Stimulated activated CD8-positive, alpha-beta memory T cell treated with anti-CD3 and anti-CD28 coated beads, Interleukin-12 subunit alpha, Interleukin-12 subunit beta, amount 100 ng/mL, for 4 hours (primary cell): ENCODE measurements around the gene ATL1.
A peak's percentile ranks its signal among the peaks of the same experiment; 100 is the strongest.

Experiments
- DNase-seq: peaks from one replicate; pipeline ENCODE4 v3.0.0-alpha.2; 2020; ENCODE audit warnings: low read depth

The ATL1 gene

DNA sequence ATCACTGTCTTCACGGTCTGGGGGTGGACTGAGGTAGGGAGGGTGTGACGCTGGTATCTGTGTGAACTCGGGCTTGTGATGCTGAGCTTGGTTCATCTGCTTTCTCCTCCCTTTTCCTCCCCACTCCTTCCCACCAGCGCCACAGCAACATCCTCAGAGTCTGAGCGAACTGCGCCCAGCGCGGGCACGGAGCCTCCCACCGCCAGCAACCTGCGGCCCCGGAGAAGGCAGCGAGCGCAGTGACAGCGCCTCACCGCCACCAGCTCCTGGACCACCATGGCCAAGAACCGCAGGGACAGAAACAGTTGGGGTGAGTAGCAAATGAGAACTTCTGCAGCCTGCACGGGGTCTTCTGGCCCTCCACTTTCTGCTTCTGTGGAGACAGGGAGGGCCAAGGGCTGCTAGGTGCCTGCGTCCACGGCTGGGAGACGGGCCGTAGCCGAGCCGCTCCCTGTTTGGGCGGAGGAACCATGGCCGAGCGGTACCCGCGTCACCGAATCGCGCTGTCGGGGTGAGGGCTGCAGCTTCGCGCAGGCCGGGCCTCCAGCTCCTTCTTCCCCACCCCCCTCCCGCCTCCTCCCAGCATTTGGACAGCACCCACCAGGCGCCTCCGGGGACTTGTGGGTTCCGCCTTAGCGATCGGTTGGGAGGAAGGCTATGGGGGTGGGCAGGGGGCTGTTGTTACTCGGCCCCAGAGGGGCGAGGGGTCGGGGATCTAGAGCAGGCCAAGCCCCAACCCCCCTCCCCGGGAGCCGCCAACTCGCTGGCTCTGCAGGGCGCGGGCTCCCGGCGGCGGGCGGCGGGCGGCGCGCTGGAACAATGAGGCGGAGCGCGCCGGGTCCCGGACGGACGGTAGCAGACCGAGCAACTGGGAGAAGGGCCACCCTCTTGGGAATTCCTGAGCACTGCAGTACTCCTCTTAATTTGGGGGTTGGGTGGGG lies at the start of gene ATL1:
ATL1 (plus strand) TSS at position 156 of the 941 bp plus-strand sequence; CDS start at position 277, 121 bp downstream.
- DNase-seq: peak; percentile 1

DNA sequence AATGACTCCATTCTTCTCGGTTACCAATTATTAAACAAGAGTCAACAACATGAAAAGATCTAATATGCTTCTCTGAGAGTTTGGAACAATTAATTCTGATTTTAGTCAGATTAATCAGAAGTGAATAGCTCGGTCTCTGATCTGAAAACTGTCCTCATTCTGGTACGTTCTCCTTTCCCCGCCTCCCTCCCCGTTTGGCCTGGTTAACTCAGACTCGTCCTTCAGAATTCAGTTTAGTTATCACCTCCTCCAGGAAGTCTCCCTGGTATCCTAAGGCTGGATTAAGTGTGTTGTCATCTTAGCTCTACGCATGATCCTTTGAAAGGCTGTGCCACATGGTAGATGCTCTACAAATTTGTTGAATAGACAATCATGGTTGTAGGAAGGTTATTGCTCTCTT lies 49.8 kb upstream of the ATL1 start:
- DNase-seq: no peak

DNA sequence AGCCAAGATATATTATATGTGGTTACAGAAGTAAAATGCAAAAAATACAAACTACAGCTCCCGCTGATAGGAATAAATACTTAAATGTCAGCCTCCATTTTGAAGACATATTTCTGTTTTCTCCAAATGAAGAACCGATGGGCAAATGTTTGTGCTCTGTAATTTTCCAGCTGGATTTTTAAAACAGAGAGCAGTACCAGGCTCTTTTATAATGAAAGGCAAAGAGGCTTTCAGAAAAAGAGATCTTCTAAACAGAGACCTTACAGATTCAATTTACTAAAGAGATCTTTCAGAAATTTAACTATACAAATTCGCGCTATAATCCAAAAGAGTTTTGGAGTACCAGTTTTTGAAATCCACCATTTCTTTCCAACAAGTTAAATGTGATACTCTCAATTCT lies 47.5 kb upstream of the ATL1 start:
- no peak for DNase-seq

DNA sequence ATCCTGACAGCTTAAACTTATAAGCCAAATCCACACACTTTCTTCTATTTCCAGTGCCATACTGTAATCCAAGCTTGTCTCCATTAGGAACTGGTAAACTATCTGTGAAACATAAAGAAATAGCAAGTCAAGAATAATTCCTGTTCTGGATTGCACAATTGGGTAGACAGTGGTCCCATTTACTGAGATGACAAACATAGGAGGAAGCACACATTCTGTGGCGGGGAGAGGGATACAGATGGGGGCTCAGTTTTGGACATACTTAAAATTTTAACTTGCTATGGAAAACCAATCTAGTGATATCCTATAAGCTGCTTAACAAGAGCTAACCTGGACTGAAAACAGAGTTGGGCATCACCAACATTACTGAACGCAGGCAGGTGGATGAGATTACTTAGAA lies 43.9 kb upstream of the ATL1 start:
- DNase-seq: no peak

DNA sequence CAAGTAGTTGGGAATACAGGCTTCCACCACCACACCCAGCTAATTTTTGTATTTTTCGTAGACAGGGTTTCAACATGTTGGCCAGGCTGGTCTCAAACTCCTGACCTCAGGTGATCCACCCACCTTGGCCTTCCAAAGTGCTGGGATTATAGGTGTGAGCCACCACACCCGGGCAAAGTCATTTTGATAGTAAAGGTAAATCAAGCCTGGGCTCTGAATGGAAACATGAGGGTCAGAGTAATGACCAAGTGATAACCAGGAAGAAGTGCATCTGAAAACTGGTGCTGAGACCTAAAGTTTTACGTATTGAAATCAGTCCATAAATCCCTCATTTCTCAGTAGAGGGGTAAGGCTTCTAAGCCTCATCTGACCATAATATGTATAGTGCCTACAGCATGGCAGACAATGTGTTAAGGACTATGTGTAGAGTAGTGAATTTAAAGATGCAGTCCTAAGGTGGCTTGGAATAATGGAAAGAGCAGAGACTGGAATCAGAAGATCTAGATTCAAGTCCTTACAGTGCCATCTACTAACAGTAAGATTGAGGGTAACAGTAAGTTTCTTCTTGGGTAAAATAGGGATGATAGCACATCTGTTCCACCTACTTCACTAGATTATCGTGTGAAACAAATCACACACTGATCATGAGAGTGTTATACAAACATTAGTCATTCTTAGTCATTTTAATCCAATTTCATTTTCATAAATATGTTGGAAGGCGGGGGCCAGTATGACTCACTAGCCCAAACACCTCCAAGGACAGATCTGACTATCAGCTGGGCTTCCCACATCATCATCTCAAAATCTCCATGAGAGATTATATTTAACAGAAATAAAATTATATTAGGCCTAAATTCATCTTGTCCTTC lies 38.8 kb upstream of the ATL1 start:
- DNase-seq: peak; percentile 25

DNA sequence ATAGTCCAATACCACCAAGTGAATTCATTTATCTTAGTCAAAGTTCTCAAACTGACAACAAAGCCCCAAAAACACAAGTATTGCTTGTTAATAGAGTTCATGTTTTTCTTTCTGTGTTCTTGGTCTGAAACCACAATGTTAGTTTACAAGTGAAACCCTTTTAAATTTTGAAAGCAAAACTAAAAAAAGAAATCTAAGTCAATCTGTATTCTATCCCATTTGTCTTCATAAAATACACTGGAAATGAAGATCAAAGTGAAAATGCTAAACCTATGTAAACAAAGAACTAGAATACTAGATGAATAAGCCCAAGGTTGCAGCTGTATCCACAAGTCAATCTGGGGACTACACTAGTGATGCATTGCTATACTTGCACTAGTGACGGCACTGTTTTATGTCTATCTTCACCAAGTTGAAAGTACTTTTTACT lies 38.0 kb upstream of the ATL1 start:
- no peak for DNase-seq

DNA sequence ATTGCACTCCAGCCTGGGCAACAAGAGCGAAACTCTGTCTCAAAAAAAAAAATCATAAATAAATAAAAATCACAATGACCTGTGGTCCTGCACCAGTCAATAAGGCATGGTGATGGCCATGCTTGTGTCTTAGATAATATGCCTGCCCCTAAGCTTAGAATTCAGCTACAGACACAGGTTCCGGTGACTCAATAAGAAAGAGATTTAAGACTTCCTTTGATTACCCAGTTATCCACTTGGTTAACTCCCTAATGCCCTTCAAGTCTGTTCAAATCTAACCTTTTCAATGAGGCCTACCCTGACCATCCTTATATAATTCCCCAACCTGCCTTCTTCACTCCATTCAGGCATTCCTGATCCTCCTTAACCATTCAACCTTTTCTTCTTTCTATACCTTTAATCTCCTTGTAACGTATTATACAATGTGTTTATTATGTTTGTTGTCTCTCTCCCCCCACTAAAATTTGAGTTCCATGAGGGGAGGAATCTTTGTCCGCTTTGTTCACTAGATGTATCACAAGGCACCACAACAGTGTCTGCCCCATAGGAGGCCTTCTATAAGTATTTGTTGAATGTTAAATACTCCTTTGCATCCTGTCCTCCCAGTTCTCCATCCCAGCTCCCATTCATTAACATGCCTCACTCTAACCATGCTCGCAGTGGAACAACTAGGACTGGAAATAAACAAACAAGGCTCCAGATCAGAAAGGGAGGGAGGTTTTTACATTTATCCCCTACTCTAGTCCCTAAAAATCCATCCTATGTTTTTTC lies 36.5 kb upstream of the ATL1 start:
- no peak for DNase-seq

DNA sequence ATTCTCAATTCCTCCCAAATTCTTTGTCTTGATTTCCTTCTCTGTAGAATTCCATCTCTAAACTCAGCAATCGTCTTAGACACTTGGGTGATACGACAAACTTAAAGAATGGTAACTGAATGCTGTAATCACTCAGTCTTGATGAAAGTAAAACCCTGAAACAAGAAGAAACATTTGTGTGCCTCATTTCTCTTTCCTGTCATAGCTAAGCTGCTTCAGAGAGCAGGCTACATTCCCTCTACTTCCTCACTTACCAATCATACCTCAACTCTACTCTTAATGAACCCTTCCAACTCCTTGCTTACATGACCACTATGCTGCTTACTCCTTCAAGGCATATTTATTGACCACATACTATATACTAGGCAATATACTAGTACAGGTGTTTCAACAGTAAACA lies 35.9 kb upstream of the ATL1 start:
- DNase-seq: no peak

DNA sequence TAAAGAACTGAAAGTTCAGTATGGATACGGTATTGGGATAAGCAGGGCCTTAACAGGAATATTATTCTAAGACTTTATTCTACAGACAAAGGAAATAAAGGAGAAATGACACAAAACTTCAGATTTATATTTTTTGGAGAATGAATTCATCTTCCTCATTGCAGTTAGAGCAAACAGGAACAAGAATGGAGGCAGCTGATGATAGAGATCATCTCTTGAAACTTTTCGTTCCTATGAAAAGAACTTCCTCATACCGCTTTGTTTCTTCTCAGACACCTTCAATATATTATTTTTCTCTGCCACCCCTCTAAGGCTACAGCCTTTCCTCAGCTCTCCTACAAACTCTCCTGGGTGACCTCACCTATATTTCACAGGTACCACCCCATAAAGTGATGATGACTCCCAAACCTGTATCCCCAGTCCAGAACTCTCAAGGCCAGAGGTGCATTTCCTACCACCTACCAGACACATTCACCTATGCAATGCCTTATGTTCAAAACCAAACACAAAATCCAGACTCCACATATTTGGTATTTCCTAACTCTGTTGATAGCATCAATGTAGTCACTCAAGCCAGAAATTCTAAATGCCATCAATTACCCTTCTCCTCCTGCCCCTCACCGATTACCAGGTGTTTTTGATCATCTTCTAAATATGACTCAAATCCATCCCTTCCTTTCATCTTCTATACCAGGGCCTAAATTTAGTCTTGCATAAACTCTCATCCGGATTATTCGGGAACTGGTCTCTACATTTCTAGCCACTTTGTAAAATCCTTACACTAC lies 35.0 kb upstream of the ATL1 start:
- DNase-seq: no peak

DNA sequence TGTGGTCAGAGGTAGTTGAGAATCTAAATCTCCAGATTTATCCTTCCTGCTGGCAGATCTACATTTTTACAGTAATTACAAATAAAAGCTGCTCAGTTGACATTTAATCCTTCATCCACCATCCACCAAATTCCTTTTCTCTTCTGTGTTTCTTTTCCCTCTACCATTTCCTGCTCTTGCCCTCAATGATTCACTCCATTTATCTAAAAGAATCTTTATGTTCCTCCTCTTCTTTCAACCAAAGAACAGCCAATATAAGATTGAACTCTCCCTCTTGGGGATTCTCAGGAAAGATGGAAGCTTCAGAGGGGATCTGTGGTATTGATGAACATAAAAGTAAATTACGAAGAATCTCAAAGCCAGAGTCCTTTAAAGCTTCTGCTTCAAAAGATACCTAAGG lies 31.9 kb upstream of the ATL1 start:
- DNase-seq: no peak

DNA sequence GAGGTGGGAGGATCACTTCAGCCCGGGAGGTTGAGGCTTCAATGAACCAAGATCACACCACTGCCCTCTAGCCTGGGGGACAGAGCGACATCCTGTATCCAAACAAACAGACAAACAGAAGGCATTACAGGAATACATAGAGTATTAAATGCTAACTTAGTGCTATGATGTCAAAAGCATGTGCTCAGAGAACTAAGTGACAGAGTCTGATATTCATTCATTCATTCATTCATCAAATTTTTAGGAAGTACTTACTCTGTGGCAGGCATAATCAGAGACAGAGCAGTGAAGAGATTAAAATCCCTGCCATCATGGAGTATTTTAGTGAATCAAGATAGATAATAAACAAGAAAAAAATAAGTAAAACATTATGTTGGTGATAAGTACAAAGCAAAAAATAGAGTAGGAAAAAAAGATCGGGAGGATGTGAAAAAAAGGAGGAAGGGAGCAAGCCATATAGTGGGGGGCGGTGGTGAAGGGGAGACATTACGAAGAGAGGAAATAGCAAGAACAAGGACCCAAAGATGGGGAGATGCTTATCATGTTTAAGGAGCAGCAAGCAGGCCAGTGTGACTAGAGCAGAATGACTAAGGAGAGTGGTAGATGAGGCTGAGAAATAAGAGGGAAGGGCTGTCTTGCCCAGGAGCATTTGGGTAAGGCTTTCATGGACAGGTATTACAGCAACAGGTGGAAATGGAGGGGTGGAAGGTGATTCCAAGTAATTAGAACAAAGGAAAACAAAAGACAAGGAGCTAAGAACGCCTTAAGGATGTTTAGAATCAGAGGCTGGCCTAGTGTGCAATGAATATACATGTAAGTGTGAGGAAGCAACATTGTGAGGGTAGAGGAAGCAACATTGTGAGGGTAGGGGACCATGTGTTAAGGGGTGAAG lies 30.4 kb upstream of the ATL1 start:
- no peak for DNase-seq

DNA sequence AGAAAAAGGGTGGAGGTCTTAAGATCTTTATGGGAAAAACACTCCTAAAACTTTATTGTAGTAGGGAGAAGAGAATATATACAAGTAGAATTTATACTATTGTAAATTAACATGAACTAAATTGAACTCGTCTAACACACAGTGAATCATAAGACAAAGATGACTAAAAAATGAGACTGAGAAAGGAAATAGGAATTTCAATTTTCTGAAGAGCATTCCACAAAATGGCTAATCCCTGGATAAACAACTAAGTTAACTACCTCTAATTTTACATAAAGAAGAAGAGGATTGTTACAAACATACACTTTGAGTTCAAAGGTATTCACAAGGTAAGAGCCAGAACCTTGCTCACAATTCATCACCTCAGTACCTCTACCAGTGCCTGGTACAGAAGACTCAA lies 29.6 kb upstream of the ATL1 start:
- no peak for DNase-seq

DNA sequence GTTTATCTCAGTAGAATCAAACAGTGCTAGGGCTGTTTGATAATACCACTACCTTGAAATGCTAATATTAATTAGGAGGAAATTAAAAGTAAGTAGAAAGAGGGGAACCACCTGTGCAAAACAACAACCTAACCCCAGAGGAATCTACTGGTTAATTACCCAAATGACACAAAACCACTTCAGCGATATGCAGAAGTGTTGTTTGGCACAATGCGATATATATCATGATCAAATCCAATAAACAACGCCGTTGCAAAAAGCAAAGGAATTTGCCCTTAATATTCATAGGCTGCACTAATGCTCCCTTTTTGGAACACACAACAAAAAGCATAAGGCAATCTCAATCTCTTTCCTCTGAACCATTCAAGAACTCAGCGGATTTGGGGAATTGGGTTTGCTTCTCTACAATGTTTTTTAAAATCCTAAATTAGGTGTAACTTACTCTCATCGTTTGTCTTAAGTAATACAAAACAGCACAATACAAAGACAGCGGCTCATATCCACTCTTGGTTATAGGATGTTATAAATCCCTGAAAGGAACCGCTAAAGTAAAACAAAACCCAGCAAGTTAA lies 29.1 kb upstream of the ATL1 start:
- no peak for DNase-seq

DNA sequence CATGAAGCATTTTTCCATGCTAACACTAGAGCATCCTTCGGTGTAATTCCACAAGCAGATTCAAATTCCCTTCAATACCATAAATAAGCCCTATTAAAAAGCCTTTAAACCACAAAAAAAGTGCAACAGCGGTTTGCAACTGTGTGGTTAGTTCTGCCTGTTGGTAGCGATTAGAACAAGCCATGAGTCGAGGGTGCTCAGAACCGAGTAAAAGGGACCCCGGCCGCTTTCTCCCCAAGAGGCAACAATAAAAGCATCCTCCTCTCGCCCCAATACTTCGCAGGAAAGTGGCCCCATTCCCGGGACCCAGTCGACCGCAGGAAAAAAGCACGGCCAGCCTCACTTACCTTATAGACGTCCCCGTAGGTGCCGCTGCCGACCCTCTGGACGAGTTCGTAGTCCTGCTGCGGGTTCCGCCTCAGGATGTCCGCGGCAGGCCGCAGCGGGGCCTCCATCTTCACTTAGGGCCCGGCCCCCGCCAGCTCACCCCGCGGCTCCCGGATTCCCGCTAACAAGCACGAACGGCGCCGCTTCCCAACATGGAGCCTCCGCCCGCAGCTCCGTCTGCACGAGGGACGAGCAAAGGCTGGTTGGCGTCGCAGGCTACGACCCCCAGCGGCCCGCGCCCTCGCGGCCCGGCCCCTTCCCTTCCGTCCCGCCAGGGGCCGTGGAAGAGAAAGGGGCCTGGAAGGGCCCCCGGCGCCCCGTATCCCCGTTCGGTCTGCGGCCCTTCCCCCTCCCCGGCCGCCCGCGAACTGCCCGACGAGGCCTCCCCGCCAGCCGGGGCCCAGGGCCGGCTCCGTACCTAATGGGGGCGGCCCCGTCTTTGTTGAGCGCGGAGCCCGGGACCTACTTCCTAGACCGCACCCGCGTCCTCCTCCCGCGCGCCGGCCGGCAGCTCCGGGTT lies 28.1 kb upstream of the ATL1 start:
- peak; percentile 20 for DNase-seq

DNA sequence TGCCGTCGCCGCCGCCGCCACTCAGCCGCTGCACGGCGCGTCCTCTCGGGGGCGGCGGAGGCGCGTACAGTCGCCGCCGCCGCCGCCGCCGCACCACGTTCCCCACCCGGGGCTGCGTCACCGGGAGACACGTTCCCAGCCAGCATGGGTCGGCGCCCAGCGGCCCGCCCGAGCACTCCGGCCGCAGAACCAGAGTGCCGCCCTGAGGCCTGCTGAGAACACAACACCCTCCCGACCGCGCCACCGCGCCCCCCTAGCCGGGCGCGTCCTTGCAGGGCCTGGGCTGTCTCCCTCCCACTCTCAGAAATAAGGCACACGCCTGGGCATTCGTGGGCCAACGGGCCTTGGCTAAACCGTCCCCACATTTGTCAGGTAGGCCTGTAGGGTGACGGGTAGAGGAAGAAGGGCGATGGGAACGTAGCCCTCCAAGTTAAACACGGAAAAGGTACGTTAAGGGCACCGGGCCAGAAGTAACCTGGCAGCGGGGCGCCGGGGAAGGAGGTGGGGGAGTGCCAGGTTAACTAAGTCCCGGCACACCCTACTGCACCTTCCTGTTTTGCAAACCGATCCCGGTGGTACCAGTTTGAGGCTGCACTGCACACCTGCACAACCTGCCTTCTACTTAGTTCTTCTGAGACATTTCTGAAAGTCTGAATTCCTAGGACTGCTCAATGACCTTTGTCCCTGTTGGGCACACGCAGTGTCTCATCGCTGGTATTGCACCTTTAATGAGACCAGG lies 27.3 kb upstream of the ATL1 start, which contains the start of gene MAP4K5:
MAP4K5 (minus strand) TSS at position 68 of the 739 bp plus-strand sequence. CDS start 520 bp downstream, outside the sequence.
- DNase-seq: peak; percentile 86

DNA sequence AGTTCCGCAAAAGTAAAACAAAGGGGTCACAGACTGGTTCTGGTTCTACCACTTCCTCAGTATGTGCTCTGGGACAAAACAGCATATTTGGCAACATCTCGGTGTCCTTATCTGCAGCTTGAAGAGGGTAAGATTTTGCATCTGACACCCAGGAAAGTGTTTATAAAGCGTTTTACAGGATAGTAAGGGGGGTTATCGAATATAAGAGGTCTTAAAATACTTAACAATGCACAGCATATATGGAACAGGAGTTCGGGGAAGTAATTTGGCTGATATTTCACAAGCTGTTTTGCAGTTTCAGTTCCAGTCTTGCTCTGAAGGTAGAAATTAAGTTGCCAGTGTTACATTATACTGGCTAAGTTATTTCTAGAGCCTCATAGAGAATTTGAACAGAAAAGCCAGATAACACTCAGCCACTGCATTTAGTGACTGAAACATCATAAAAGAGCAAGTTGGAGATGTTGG lies 26.7 kb upstream of the ATL1 start:
- DNase-seq: no peak

DNA sequence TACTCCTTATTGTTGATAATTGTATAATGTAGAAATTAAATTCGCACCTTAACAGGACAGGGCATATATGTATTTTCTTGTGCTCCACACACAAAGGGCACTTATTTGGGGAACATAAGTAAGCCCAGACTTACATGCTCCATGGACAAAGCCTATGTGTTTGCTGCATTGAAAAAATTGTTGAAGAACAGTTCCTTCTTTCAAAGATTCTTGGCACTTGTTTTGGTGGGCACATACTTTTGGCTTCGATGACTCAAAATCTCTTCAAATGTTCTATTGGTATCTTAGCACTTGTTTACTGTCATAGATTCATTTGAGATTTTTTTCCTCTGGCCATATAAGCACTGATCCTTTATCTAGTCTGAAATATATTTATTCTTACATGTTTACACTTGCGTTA lies 26.1 kb upstream of the ATL1 start:
- no peak for DNase-seq

DNA sequence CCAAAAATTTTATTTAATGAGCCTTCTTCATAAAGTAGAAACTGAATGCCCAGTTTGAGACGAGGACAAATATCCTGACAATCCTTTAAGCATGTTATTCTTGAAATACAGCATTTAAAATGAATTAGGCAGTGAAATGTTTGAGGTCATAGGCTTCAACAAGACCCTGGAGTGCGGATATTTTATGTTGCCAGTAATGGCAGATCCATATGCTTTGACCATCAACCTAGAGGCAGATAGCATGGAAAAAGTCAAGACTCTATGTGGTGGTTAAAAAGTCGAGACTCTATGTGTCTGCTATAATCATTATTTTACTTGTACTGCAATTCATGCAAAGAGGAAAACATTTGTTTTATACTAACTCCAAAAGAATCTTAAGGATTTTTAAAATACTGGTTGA lies 25.5 kb upstream of the ATL1 start:
- no peak for DNase-seq
